Nephron (organoid): ENCODE data around the gene DDX5.
A peak's percentile ranks its signal among the peaks of the same experiment; 100 is the strongest.

Experiments
- H3K27ac Mint-ChIP-seq, 3 experiments: 2 replicates each; pipeline ENCODE4 v1.8.0; 2020; ENCODE audit warnings: mixed read lengths in 3 of 3, mild to moderate bottlenecking in 2 of 3, moderate library complexity in 1 of 3
- H3K27me3 Mint-ChIP-seq: 2 replicates; pipeline ENCODE4 v1.8.0; 2021; ENCODE audit warnings: low read depth, mild to moderate bottlenecking, moderate library complexity, mixed read lengths
- H3K36me3 Mint-ChIP-seq: 2 replicates; pipeline ENCODE4 v1.8.0; 2020; ENCODE audit warnings: low read depth, mixed read lengths
- H3K4me1 Mint-ChIP-seq: 2 replicates; pipeline ENCODE4 v1.8.0; 2020; ENCODE audit warnings: mixed read lengths
- H3K4me3 Mint-ChIP-seq, 3 experiments: 2 replicates each; pipeline ENCODE4 v1.8.0; 2020; ENCODE audit warnings: mild to moderate bottlenecking in 3 of 3, mixed read lengths in 3 of 3, moderate library complexity in 2 of 3
- H3K9me3 Mint-ChIP-seq: 2 replicates; pipeline ENCODE4 v1.8.0; 2020; ENCODE audit warnings: mixed read lengths
- CTCF ChIP-seq, 3 experiments: fragments of 200-600 bp; sonication (generic); IDR thresholded peaks; one replicate each; pipeline ENCODE4 v1.5.0; 2021; ENCODE audit warnings: antibody characterized with exemption in 3 of 3; ENCODE audit not compliant: unreplicated experiment in 3 of 3

Gene DDX5

DNA sequence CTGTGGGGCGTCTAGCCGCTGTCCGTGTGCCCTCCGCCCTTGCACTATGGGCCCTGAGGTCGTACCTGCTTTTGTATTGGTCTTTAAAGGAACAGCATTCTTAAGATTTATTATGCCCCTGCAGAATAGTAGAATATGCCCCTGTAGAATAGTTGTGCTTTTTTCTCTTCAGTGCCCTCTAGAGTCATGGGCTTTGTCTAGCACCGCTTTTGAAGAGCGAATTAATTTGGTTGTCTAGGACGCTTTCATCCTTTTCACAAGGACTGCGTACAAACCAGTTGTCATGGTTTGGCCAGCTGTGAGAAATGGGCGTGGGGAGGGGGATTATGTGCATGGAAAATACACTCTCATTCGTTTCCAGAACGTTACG lies 1.3 kb upstream of the DDX5 start:
- Mint-ChIP-seq H3K9me3 (no peaks in the 10 kb centered on the region), H3K4me3 (peak overlapping the region; percentile 97 to 100 (median 99)), H3K36me3 (peaks cover 57% of the 10 kb centered on the region), H3K27me3 (no peaks in the 10 kb centered on the region), H3K4me1 (peaks cover 48% of the 10 kb centered on the region), H3K27ac (peak overlapping the region; percentile 100)
- TF ChIP-seq CTCF (IDR thresholded peaks at IDR 0.05; ENCODE audit: unreplicated experiment in 3 of 3) = peak; percentile 42 to 46 (median 43)

DNA sequence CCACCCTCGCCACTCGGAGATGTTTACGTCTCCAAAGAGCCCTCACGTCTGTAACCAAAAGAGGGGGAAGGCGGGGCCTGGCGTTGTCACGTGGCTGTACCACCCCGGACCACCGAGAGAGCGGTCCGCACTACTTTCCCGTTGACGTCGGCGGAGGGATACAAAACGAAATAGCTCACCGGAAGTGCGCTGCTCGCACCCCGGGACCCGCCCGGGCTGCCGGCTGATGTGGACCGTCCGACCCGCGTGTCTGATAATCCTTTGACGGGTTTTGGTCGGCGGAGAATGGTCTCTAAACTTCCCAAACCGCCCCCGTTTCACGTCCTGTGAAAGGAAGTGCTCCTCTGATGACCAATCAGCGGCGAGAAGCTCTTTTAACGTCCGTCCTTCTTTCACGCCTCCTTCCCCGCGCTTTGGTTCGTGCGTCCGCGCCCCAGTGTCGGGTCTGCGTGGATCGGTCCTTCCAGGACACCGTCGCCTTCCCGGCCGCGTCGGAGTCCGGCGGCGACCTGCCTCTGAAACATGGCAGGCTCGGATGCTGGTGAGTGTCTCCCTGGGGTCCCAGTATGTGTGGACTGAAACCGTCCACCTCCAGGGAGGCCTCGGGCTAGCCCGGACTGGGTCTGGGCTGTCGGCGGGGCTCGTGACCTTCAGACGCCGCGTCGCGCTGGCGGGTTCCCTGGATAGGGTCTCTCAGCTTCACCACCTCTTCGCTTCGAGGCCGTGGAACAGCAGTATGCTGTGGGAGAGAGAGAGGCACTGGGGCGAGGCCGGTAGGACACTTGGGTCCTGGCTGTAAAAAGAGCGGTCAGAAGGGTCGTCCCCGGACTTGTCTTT lies 705 bp upstream of the DDX5 start, which contains the start of gene CEP95:
Gene CEP95 (plus strand): TSS at position 402 of the 837 bp plus-strand sequence. CDS start 121 bp downstream, at position 523.
- H3K27me3 Mint-ChIP-seq = no peaks in the 10 kb centered on the region
- peak within 1 kb of the TSS; percentile 97 to 100 (median 99) for H3K4me3 Mint-ChIP-seq
- no peaks in the 10 kb centered on the region for H3K9me3 Mint-ChIP-seq
- H3K4me1 Mint-ChIP-seq = peaks cover 52% of the 10 kb centered on the region
- TF ChIP-seq CTCF (IDR thresholded peaks at IDR 0.05; ENCODE audit: unreplicated experiment in 3 of 3) = no peak
- peak within 1 kb of the TSS; percentile 100 for H3K27ac Mint-ChIP-seq
- peaks cover 59% of the 10 kb centered on the region for H3K36me3 Mint-ChIP-seq

DNA sequence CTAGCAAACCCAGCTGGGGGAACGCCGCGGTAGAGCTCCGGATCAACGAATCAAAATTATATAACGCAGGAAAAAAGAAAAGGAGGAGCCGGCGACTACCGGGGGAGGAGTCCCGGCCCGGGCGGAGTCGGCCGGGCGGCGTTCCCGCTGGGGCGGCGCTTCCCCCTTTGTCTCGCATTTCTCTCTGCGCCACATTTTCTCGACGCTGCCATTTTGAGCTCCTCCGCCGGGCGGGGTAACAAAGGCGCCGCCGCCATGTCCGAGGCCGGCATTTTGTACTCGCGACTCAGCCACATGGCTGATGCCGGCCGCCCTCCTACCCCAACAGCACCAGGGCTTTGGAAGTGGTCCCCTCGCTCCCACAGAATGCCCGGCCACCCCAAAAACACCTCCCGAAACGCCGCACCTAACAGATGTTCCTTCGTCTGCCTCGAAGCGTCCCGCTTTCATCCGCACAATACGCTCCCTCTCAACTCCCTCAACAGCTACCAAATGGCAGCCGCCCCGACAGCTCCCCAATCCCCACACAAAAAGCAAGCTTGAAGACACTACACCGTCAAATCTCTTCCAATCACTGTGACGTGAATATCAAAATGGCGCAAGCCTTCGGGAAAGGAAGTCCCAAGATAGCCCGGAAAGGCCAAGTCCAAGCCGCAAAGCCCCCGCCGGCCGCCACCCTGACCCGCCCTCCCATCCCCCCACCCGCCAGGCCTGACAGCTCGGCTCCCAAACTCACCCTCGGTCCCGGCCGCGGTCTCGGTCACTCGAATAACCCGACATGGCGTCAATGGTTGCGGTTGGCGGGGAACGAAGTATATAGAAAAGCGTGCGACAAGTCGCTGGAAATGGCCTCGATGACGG lies 519 bp downstream of the DDX5 start:
- Mint-ChIP-seq H3K27ac (peak overlapping the region; percentile 100), H3K9me3 (no peaks in the 10 kb centered on the region), H3K4me3 (peak overlapping the region; percentile 97 to 100 (median 99)), H3K27me3 (no peaks in the 10 kb centered on the region), H3K36me3 (peaks cover 61% of the 10 kb centered on the region), H3K4me1 (peaks cover 55% of the 10 kb centered on the region)
- TF ChIP-seq CTCF (IDR thresholded peaks at IDR 0.05; ENCODE audit: unreplicated experiment in 3 of 3) = no peak

DNA sequence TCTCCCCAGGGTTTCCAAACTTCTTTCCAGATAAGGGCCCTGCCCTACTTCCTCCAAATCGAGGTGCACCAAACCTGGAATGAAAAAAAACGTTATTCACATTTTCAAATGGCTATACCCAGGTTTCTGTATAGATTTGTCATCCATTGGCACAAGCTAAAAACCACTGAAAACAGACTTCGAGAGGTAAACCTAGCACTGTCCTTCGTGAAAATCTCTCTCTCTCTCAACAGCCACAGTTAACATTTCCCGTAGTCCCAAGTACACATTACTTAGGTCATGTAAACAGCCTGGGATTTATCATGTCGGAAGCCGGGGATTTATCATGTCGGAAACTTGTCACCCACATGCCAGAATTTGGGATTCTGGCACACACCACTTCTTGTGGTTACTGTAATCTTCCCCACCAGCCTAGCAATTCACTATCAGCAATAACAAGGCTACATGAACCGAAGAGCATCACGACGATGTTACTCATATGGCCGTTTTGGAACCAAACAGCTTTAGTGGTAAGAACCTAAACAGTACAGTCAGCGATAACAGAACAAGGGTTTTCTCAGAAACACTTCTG lies 1.2 kb downstream of the DDX5 start:
- Mint-ChIP-seq H3K9me3 (no peaks in the 10 kb centered on the region), H3K36me3 (peaks cover 61% of the 10 kb centered on the region), H3K27me3 (no peaks in the 10 kb centered on the region)

More for the DNA sequence above, 1.2 kb downstream of the DDX5 start:
- Mint-ChIP-seq H3K27ac (peak overlapping the region; percentile 100), H3K4me3 (peak overlapping the region; percentile 97 to 100 (median 99)), H3K4me1 (peaks cover 59% of the 10 kb centered on the region)
- no peak for TF ChIP-seq CTCF (IDR thresholded peaks at IDR 0.05; ENCODE audit: unreplicated experiment in 3 of 3)
